Brain microvascular endothelial cell (primary cell): Measurements from ENCODE around the gene CNTNAP1.

ENCODE experiments used
- DNase-seq: peaks from one replicate; pipeline ENCODE4 v3.0.0-alpha.2; 2020
- H3K27ac ChIP-seq: fragments of 250-450 bp; sonication (Bioruptor Pico); 2 replicates; pipeline ENCODE4 v1.5.1; 2020; ENCODE audit warnings: mild to moderate bottlenecking, moderate library complexity
- H3K27me3 ChIP-seq: fragments of 250-450 bp; sonication (Bioruptor Pico); replicated peaks from 2 replicates; pipeline ENCODE4 v1.5.1; 2020; ENCODE audit warnings: mild to moderate bottlenecking
- H3K36me3 ChIP-seq: fragments of 250-450 bp; sonication (Bioruptor Pico); replicated peaks from 2 replicates; pipeline ENCODE4 v1.5.1; 2020; ENCODE audit warnings: mild to moderate bottlenecking
- H3K4me3 ChIP-seq: 2 replicates; pipeline ENCODE4 v1.5.1; 2011; ENCODE audit warnings: low read depth, mild to moderate bottlenecking, control low read depth, low read length, moderate library complexity
- in situ Hi-C: cut with HindIII; loops from 2 replicates; pipeline ENCODE4 v1.10.0; 2017; ENCODE audit warnings: low sequenced_read_pairs, low pct_ligation_motif_present
- TF ChIP-seq, protein P1 (sequence below): IDR thresholded peaks from 2 replicates; pipeline ENCODE4 v1.5.1; 2011; ENCODE audit warnings: low read depth, mild to moderate bottlenecking, moderate library complexity, low read length, control low read depth, inconsistent platforms; ENCODE audit errors: missing control alignments

CNTNAP1 gene

DNA sequence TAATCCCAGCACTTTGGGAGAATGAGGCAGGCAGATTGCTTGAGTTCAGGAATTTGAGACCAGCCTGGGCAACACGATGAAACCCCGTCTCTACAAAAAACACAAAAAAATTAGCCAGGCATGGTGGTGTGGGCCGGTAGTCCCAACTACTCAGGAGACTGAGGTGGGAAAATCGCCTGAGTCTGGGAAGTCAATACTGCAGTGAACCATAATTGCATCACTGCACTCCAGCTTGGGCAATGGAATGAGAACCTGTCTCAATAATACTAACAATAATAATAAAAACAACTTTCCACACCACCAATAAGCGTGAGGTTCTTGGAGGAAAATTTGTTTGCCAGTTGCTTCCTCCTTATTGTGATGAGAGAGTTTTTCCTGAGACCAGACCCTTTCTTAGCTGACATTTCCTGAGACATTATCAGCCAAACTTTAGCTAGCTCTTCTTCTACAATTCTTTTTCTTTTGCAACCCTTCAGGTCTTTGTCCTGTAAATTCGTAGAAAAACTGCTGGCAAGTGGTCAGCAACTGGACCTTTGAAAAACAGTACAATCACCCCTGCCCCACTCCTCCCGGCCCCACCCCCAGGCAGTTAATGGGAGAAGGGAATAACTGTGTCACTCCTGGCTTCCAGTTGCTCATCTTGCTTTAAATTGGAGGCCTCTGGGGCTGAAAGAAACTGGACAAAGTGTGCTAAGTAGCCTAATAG is 66.0 kb downstream of the CNTNAP1 start:
- Histone ChIP-seq H3K27me3 (no peaks in the 10 kb centered on the region), H3K36me3 (no peaks in the 10 kb centered on the region), H3K4me3 (no peak overlapping the region), H3K27ac (no peak overlapping the region)
- in situ Hi-C loops, result no loop called here
- no peak for DNase-seq
- TF ChIP-seq, protein P1, sequence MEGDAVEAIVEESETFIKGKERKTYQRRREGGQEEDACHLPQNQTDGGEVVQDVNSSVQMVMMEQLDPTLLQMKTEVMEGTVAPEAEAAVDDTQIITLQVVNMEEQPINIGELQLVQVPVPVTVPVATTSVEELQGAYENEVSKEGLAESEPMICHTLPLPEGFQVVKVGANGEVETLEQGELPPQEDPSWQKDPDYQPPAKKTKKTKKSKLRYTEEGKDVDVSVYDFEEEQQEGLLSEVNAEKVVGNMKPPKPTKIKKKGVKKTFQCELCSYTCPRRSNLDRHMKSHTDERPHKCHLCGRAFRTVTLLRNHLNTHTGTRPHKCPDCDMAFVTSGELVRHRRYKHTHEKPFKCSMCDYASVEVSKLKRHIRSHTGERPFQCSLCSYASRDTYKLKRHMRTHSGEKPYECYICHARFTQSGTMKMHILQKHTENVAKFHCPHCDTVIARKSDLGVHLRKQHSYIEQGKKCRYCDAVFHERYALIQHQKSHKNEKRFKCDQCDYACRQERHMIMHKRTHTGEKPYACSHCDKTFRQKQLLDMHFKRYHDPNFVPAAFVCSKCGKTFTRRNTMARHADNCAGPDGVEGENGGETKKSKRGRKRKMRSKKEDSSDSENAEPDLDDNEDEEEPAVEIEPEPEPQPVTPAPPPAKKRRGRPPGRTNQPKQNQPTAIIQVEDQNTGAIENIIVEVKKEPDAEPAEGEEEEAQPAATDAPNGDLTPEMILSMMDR, result no peak

DNA sequence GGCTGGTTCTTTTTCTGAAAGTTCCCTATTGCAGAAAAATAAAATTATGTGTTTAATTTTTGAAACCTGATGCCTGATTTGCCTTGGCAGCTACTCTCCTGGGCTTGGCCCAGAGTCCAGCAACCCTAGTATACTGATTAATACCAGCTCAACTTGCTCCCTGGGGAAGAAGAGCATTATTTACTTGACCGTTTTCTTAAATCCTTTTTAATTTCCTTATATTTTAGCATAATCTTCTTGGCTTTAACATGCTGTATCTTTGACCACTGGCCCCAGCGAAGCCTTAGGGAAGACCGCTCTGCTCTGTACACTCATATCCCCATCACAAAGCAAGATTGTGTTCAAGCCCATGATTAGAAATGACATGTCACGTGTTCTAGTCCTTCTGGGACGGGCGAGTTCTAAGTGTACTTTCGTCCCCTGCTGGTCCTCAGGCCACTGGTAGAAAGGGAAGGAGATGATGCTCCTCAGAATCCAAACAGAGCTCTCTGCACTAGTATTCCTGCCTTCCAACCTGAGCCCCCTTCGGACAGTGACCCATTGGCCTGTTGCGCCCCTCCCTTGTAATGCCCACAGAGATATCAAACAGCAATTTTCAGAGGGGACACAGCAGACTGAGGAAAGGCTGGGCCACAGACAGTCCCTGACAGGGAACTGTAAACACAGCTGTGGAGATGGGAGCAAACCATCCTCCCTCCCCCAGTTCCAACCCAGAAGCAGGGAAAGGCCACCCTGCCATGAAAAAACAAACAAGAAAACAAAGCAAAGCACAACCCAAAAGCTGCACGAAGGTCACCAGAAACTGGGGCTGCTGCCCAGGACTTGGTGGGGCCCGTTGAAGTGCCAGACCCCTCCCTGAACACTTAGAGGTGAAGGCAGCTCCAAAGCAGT is 66.8 kb downstream of the CNTNAP1 start:
- TF ChIP-seq, protein P1, result no peak
- in situ Hi-C loops, result no loop called here
- no peak overlapping the region for H3K27ac ChIP-seq
- H3K36me3 ChIP-seq, result no peaks in the 10 kb centered on the region
- no peak for DNase-seq
- no peaks in the 10 kb centered on the region for H3K27me3 ChIP-seq
- H3K4me3 ChIP-seq, result no peak overlapping the region
